ENCODE results near the gene CDH23.

DNA sequence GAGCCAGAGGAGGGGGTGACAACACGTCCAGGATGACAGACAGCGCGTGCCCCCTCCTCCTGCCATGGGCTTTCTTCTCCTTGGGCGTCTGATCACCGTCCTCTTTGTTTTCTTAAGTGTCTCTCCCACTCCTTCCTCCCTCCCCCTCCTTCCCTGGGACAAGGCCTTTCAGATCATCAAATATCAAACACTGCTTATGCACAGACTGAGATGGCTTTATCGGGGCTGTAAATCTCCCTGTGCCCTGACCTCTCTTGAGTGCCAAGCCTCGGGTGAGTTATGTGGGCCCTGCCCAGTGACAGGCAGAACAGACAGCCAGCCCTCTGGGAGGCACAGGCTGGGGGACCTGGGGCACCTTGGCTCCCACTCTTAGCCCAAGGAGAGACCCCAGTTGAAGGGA lies 206.4 kb downstream of the CDH23 start:
- TF ChIP-seq DPF2 (IDR thresholded peaks at IDR 0.05) (no peak), CBX2 (IDR thresholded peaks at IDR 0.05; ENCODE audit: insufficient read depth, low read length, poor library complexity, severe bottlenecking) (no peak), ZNF121 (CRISPR knock-in tag; conservative IDR thresholded peaks at IDR 0.05) (no peak), ZNF23 (CRISPR knock-in tag; IDR thresholded peaks at IDR 0.05) (no peak)
- TF ChIP-seq, protein P1, sequence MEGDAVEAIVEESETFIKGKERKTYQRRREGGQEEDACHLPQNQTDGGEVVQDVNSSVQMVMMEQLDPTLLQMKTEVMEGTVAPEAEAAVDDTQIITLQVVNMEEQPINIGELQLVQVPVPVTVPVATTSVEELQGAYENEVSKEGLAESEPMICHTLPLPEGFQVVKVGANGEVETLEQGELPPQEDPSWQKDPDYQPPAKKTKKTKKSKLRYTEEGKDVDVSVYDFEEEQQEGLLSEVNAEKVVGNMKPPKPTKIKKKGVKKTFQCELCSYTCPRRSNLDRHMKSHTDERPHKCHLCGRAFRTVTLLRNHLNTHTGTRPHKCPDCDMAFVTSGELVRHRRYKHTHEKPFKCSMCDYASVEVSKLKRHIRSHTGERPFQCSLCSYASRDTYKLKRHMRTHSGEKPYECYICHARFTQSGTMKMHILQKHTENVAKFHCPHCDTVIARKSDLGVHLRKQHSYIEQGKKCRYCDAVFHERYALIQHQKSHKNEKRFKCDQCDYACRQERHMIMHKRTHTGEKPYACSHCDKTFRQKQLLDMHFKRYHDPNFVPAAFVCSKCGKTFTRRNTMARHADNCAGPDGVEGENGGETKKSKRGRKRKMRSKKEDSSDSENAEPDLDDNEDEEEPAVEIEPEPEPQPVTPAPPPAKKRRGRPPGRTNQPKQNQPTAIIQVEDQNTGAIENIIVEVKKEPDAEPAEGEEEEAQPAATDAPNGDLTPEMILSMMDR (IDR thresholded peaks at IDR 0.05 in 2 of 3, conservative IDR thresholded peaks at IDR 0.05 in 1 of 3; ENCODE audit: insufficient read depth in 2 of 3, low read depth in 1 of 3, low read length in 3 of 3) = no peak
- TF ChIP-seq, protein P2, sequence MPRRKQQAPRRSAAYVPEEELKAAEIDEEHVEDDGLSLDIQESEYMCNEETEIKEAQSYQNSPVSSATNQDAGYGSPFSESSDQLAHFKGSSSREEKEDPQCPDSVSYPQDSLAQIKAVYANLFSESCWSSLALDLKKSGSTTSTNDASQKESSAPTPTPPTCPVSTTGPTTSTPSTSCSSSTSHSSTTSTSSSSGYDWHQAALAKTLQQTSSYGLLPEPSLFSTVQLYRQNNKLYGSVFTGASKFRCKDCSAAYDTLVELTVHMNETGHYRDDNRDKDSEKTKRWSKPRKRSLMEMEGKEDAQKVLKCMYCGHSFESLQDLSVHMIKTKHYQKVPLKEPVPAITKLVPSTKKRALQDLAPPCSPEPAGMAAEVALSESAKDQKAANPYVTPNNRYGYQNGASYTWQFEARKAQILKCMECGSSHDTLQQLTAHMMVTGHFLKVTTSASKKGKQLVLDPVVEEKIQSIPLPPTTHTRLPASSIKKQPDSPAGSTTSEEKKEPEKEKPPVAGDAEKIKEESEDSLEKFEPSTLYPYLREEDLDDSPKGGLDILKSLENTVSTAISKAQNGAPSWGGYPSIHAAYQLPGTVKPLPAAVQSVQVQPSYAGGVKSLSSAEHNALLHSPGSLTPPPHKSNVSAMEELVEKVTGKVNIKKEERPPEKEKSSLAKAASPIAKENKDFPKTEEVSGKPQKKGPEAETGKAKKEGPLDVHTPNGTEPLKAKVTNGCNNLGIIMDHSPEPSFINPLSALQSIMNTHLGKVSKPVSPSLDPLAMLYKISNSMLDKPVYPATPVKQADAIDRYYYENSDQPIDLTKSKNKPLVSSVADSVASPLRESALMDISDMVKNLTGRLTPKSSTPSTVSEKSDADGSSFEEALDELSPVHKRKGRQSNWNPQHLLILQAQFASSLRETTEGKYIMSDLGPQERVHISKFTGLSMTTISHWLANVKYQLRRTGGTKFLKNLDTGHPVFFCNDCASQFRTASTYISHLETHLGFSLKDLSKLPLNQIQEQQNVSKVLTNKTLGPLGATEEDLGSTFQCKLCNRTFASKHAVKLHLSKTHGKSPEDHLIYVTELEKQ (CRISPR knock-in tag; IDR thresholded peaks at IDR 0.05) = no peak
- TF ChIP-seq, protein P3, sequence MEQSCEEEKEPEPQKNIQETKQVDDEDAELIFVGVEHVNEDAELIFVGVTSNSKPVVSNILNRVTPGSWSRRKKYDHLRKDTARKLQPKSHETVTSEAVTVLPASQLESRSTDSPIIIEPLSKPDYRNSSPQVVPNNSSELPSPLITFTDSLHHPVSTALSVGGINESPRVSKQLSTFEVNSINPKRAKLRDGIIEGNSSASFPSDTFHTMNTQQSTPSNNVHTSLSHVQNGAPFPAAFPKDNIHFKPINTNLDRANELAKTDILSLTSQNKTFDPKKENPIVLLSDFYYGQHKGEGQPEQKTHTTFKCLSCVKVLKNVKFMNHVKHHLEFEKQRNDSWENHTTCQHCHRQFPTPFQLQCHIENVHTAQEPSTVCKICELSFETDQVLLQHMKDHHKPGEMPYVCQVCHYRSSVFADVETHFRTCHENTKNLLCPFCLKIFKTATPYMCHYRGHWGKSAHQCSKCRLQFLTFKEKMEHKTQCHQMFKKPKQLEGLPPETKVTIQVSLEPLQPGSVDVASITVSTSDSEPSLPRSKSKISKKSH (CRISPR knock-in tag; IDR thresholded peaks at IDR 0.05) = no peak
